HG03460 (cell line): ENCODE measurements around the gene IFITM1.
A peak's percentile ranks its signal among the peaks of the same experiment; 100 is the strongest.
"Not testable (repeated sequence)": the region's sequence is repeated elsewhere in the genome, so short reads cannot be mapped to it uniquely, and the experiment has no call there.

Source experiments
- ATAC-seq: cut with Tn5 transposase; IDR thresholded peaks from one replicate; pipeline ENCODE4 v1.9.1; 2021; ENCODE audit not compliant: unreplicated experiment

IFITM1 gene

DNA sequence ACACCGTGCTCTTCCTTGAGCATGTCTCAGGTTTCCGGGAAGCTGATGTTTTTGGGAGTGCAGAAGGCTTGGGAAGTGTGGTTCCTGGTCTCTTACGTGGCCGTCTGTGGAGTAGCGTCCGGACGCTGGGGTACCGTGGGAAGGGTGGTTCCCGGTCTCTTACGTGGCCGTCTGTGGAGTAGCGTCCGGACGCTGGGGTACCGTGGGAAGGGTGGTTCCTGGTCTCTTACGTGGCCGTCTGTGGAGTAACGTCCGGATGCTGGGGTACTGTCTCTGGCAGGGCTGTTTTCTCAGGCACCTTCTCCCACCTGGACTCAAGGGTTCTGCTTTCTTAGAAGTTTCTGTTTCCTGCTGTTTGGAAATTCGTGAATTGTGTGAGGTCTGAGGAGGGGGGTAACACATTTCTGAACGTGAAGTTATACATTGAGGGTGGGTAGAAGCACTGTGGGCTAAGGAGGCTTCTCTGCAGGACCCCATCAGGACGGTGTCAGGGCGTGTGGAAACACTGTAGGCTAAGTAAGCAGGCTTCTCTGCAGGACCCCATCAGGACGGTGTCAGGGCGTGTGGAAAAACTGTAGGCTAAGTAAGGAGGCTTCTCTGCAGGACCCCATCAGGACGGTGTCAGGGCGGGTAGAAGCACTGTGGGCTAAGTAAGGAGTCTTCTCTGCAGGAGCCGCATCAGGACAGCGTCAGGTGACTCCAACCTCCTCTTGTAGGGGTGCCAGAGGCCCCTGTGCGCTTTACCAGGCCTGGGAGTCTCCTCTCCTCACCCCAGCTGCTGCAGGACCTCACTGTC, 12.2 kb downstream of the IFITM1 start:
- ATAC-seq = no peak

DNA sequence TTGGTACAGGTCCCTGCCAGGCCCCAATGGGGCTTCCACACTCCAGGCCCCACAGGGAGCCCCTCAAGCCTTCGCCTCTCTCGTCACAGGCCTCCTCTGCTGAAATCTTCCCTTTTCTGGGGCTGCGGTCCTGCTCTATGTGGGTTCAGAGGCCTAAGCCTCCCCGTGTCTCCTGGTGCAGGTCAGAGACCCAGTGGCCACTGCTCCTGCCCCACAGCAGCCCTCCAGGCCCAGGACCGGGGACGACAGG, 12.7 kb downstream of the IFITM1 start:
- no peak for ATAC-seq

DNA sequence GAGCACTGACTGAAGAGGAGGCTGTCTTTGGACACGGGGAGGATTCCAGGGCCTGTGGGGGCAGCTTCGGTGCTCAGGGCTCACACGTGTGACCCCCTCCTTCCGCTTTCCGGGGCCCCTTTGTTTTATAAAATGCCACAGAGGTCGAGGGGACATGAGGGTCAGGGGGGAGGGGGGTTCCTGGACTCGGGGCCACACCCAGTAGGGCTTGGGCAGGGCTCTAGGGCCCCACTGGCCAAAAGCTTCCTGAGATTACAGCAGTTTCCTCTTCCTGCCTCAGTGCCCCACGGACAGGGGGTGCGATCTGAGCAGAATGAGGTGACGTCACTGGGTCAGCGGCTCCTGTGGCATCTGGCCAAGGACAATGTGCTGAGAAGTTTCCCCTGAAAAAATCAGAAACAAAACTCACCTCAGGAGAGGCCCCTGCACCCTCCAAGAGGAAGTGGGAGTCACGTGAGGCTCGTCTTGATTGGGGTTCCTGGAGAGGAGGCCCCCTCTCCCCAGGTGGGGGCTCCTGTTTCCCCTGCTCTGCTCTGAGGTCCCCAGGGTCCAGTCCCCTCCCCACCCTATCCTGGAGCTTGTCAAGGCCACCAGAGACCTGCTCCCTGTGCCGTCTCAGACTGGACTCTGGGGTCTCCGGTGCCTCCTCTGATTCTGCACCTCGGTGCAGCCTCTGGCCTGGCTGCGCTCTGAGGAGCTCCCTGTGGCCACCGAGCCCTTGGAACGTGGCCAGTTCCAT, 13.2 kb downstream of the IFITM1 start:
- ATAC-seq = peak; percentile 48

DNA sequence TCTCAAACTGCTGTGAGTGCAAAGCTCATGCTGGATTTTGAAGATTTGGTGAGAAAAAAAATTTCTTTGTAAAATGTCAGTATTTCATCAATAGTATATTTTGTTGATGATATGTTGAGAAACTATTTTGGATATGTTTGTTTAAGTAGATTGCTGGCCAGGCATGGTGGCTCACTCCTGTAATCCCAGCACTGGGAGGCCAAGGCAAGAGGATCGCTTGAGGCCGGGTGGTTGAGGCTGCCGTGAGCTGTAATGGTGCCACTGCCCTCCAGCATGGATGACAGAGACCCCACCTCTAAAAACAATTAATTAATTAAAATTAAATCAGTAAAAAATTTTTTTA, 13.7 kb downstream of the IFITM1 start:
- no peak for ATAC-seq

DNA sequence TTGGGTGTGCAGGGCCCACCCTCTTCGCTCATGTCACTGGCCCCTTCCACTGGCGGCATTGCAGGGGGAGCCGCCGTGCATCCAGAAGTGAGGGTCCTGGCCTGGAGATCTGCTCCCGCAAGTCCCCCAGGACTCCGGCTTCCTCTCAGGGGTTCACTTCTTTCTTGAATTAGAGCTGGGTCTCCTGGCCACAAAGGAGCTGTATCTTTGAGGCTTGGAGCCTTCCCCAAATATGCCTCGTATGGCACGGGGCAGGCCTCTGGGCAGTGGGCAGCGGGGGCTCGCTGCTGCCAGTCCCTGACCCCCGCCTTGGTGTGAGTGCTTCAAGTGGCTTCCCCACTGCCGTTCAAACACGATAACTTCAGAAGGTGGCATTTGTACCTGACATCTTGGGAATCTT, 14.2 kb downstream of the IFITM1 start:
- ATAC-seq = no peak

DNA sequence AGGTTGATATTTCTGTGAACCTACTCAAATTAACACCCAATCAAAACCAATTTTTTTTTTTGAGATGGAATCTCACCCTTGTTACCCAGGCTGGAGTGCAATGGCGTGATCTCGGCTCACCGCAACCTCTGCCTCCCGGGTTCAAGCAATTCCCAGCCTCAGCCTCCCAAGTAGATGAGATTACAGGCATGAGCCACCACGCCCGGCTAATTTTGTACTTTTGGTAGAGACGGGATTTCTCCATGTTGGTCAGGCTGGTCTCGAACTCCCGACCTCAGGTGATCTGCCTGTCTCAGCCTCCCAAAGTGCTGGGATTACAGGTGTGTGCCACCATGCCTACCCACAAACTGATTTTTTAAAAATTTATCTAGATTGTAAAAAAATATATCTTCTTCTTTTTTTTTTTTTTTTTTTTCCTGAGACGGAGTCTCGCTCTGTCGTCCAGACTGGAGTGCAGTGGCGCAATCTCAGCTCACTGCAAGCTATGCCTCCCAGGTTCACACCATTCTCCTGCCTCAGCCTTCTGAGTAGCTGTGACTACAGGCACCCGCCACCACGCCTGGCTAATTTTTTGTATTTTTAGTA, 14.8 kb downstream of the IFITM1 start:
- ATAC-seq = not testable (repeated sequence)

DNA sequence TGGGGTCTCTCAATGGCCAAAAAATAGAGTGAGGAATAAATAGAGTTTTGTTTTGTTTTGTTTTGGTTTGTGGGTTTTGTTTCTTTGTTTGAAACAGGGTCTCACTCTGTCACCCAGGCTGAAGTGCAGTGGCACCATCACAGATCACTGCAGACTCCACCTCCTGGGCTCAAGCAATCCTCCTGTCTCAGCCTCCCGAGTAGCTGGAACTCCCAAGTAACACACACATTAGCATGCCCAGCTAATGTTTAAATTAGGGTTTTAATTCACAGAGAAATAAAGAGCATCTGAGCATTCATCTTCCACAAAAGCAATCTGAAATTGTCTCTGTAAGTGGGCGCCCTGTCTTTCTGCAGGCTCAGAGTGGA, 16.0 kb downstream of the IFITM1 start:
- ATAC-seq = no peak

DNA sequence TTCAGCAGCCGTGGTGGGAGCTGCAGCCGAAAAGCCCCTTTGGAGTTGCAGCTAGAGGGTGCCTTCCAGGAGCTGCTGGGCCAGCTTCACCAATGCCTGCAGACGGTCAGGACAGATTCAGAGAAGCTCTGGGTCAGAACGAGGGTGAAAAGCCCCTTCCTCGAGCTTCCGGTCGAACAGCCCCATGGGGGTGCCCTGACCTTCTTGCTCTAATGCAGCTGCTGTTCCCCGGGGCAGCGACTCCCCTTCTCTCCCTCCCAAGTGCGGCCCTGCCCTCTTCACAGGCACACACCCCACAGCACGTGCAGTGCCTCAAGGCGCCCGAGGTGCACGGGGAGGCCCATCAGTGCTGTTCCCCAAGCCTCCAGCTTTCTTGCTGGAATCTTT, 16.5 kb downstream of the IFITM1 start:
- no peak for ATAC-seq

DNA sequence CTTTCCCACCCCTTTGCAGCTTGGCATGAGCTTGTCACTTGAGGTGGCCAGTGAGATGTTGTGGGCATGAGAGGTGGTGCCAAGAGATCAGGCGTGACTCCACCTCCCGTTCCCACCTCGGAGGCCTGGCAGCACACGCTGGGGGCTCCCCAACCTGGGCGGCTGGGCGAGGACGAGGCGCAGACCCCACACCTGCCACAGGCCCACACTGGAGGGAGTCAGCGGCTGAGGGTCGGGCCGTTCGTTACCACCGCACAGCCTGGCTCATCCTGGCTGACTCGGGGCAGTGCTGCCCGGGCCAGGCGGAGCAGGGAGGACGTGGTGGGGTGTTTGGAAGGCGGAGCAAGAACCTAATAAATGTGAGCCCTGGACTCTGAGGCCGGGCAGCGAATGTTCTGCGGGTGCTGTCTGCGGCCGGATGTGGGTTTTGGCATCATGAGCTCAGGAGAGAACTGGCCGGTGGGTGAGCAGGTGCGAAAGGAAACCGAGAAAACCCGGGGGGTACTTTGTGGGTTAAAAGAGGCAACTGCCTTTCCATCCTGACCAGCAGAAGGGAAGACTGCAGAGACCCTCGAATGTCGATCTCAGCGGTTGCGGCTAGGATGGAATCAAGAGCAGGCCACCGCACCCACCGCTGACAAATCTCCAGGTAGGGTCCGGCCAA, 17.0 kb downstream of the IFITM1 start:
- ATAC-seq = no peak

DNA sequence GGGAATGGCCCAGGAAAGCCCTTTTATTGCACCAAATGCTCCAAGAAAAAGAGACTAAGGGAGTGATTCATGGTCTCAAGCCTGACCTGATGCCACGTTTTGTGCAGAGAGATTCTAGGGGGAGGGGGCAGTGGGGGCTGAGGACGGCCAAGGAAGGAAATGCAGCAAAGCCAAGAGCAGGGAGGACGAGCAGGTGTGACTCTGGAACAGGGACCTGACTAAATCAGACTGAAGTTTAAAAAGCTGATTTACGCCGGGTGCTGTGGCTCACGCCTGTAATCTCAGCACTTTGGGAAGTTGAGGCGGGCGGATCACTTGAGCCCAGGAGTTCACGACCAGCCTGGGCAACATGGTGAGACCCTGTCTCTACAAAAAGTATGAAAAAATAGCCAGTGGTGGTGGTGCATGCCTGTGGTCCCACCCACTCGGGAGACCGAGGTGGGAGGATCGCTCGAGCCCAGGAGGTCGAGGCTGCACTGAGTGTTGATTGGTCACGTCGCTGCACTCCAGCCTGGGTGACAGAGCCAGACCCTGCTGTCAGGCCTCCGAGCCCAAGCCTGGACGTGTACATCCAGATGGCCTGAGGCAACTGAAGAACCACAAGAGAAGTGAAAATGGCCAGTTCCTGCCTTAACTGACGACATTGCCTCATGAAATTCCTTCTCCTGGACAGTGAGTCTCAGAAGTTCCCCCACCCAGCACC, 17.7 kb downstream of the IFITM1 start:
- no peak for ATAC-seq

DNA sequence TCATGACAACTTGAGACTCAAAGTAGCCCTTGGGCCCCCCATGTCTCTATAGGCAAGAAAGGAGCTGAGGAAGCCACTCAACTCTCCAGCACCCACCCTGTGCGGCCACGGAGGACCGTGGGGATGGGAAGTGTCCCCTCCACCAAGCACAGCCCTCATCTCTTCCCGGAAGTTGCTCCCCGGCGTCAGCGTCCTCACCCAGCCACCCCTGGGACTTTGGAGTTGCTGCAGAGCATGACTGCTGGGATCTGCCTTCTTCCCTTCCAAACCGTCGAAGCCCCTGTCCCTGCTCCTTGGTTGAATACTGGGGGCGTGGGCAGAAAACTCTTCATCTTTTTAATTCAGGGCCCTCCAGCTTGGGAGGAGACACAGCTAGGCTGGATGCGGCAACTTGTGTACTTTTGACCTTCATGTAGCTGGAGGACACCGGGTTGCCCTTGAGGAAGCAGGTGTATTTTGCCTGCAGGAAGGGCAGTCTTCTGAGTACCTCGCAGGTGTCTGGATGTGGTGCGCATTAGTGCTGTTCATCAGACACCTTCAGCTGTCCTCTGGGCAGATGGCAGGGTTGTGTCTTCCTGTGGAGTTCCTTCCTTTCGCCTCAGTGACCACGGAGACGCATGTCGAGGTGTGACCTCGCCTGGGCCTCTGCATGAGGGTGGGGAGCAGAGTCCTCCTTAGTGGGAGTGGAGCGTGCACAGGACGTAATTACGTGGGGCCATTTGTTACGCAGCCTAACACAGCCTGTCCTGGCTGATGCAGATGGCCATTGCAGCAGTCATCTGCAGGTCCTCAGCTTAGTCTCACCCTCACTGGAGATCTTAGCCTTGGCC, 19.0 kb downstream of the IFITM1 start:
- ATAC-seq = no peak

DNA sequence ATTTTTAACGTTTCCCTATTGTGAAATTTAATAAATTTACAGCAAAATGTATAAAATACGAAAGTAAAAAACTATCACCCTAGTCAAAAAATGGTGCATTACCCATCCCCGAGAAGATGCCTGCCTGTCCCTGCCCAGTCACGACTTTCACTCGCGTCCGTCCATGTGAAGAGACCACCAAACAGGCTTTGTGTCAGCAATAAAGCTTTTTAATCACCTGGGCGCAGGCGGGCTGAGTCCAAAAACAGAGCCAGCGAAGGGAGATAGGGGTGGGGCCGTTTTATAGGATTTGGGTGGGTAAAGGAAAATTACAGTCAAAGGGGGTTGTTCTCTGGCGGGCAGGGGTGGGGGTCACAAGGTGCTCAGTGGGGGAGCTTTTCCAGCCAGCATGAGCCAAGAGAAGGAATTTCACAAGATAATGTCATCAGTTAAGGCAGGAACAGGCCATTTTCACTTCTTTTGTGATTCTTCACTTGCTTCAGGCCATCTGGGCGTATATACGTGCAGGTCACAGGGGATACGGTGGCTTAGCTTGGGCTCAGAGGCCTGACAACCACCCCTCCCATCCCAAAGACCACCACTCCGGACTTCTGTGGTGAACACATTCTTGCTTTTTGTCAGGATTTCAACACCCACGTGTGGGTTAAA, 19.9 kb downstream of the IFITM1 start:
- not testable (repeated sequence) for ATAC-seq

DNA sequence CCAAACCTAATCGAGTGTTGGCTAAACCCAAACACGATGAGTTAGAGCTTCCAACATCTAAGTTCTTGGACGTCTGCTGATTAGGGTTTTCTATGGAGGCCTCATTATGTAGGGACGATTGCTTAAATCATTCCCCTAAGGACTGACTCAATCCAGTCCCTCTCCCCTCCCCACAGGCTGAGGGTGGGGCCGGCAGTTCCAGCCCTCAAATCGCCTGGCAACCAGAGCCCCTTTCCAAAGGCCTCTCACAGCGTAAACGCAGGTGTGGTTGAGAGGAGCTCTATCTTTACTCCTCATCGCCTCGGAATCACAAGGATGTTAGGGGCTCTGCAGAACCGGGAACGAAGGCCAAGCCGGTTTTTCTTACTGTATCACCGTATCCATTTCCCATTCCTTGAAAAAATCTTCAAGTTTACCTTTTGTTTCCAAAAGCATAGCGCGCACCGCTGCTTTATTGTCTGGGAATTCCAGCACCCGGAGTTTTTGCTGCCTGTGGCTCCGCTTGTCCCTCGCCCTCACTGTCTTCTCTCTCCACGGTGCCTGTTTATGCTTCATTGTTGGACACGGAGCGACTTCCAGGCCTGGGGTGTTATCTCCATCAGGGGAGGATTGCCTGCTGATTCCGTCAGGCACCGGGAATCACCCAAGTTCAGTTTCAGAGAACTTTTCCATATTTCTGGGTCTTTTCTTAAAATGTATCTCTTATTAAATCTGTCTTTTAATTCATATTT, 20.6 kb downstream of the IFITM1 start:
- no peak for ATAC-seq

DNA sequence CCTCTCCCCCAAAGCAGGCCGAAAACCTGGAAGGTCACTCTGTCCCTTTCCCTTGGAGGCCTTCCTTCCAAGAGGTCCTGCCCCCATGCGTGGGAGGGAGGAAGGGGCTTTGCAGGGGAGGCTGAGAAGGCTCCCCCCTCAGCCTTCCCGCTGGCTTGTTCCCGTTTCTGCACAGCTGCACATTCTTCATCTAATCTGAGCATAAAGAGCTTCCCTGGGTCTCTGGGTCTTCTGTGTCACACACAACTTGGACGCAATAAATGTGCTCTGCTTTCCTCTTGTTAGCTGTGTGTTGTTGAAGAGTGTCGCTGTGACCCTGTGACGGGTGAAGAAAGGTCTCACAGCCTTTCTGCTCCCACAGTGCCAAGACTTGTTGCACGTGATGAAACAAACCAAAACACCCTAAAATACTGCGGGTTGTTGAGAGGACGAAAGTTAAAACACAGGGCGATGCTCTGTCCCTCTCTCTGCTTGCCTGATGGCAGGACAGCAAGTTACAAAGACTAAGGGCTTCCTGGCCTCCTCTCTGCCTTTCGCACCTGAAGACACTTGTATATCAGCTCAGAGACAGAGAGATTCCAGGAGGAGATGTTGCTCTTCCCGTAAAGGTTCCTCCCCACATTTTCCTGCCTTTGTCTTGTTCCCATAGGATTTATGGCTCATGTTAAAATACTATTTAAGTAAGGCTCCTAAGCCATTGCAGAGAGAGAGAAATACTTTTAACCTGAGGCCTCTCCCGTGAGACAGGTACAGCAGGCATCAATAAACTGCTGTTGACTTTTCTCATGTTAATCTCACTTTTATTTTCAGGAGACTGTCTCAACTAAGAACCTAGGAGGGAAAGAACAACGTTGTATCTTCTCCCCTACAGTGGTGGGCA, 22.2 kb downstream of the IFITM1 start:
- ATAC-seq = no peak

DNA sequence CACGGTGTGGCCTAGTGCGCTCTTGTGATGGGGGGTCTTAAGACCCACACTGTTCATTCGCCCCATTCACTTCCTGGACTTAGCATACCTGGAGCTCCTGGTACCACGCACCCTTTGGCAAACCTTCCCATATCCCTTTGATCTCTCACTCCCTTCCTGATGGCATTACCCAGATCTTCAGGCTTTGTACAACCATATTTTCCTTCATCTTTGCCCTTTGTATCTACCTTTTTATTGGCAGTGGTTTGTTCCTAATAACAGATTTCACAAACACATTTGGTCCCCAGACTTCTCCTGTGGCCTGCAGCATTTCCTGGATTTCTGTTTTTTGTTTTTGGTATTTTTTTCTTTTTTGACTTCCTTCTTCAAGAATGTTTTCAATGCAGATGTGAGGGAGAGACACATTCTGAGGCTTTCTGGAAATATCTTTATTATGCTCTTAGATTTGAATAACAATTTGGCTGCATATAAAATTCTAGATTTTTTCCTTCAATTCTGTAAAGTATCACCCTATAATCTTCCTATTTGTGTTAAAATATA, 22.9 kb downstream of the IFITM1 start:
- no peak for ATAC-seq

DNA sequence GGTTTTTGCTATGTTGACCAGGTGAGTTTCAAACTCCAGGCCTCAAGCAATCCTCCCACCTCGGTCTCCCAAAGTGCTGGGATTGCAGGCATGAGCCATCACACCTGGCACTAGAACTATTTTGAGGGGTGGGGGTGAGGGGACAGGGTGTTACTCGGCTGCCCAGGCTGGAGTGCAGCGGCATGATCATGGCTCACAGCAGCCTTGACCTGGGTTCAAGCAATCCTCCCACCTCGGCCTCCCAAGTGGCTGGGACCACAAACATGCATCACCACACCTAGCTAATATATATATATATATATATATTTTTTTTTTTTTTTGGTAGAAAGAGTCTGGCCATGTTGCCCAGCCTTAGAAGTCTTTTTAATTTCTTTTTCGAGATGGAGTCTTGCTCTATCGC, 23.9 kb downstream of the IFITM1 start:
- ATAC-seq = no peak

DNA sequence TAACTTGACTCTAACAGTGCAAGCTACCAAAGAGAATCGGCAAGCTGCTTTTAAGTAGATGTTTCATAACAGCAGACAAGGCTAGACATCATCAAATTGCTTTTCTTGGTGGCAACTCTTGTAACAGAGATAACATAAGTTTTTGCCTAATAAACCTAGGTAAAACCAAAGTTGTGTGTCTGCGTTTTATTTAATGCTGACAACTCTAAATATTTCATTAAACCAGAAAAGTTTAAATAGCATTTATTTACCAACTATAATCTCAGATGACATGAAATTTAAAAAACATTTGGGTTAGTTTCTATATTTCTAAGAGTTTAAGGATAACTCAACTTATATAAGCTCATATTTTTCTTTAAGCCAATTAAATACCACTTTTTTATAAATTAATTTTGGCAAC, 26.1 kb downstream of the IFITM1 start:
- no peak for ATAC-seq
